Stomach (tissue), 9 donors: ENCODE results near the gene CALCB. TPM values are rescaled to one million over a fixed set of nuclear protein-coding genes. Genes with fewer than 3 reads are reported as not detected.
"Not testable (repeated sequence)": the region's sequence is repeated elsewhere in the genome, so short reads cannot be mapped to it uniquely, and the experiment has no call there.

Experiments used
- DNase-seq, 2 donors: peaks; one replicate each; pipeline versions ENCODE4 v3.0.0 to v3.0.0-alpha.2; 2013 to 2019
- H3K27ac ChIP-seq, 5 donors: fragments of 200-600 bp in 4 of 5; sonication (generic) in 4 of 5; one replicate each; pipeline ENCODE4 v1.5.1; 2013 to 2019; ENCODE audit warnings: mild to moderate bottlenecking in 1 of 5, moderate library complexity in 1 of 5
- H3K27me3 ChIP-seq, 3 donors: fragments of 200-600 bp; sonication (generic); one replicate each; pipeline ENCODE4 v1.5.1; 2017 to 2019; ENCODE audit warnings: mixed run types in 1 of 3
- H3K36me3 ChIP-seq, 4 donors: fragments of 200-600 bp; sonication (generic); 1 replicate in 3 of 4; 2 replicates in 1 of 4; pipeline ENCODE4 v1.5.1; 2016 to 2019
- H3K4me1 ChIP-seq, 4 donors: fragments of 200-600 bp; sonication (generic); one replicate each; pipeline ENCODE4 v1.5.1; 2016 to 2019
- H3K4me3 ChIP-seq, 4 donors: fragments of 200-600 bp; sonication (generic) in 3 of 4; one replicate each; pipeline ENCODE4 v1.5.1; 2016 to 2019; ENCODE audit warnings: mild to moderate bottlenecking in 1 of 4
- H3K9me3 ChIP-seq, 4 donors: fragments of 200-600 bp; sonication (generic); one replicate each; pipeline ENCODE4 v1.5.1; 2016 to 2019
- CTCF ChIP-seq, 7 experiments: fragments of 450-650 bp in 4 of 7; fragments of 200-600 bp in 3 of 7; sonication (generic) in 3 of 7; IDR thresholded peaks; one replicate each; pipeline ENCODE4 v1.5.1; 2016 to 2019; ENCODE audit warnings: antibody characterized with exemption in 7 of 7, control low read depth in 2 of 7, mild to moderate bottlenecking in 1 of 7
- EP300 ChIP-seq: sonication (generic); formaldehyde crosslinking; IDR thresholded peaks from one replicate; pipeline ENCODE4 v1.6.1; 2017; ENCODE audit warnings: antibody characterized with exemption
- POLR2A ChIP-seq, 4 donors: fragments of 450-650 bp; IDR thresholded peaks; one replicate each; pipeline ENCODE4 v1.6.1; 2016; ENCODE audit warnings: antibody characterized with exemption in 4 of 4, control low read depth in 2 of 4, mild to moderate bottlenecking in 1 of 4, moderate library complexity in 1 of 4
- POLR2AphosphoS5 ChIP-seq, 3 donors: sonication (generic); formaldehyde crosslinking; IDR thresholded peaks; one replicate each; pipeline ENCODE4 v1.6.1; 2016; ENCODE audit warnings: antibody characterized with exemption in 3 of 3
- WGBS, 5 donors: extraction: QIAGEN DNeasy Blood & Tissue Kit in 3 of 5; methylation state at CpG; one replicate each; pipeline versions ENCODE4 v1.1.5 to v1.1.7; 2013 to 2018; 5-methylcytosine and 5-hydroxymethylcytosine counted together
- intact Hi-C: fragments of 100-400 bp; cut with DNase I; formaldehyde crosslinking; loops from one replicate; pipeline ENCODE4 v1.15.1; 2023; ENCODE audit warnings: low total_unique reads
- polyA plus RNA-seq, 3 donors: library from polyadenylated mRNA; stranded (reverse); fragments of 200-250 nt; gene quantifications; one replicate each; pipeline ENCODE4 v1.2.3, GENCODE V29; 2013
- total RNA-seq, 5 donors: library from RNA; depleted of rRNA; stranded (reverse); fragments of >200 nt; gene quantifications; one replicate each; pipeline versions ENCODE4 v1.1.0 to v1.2.3, GENCODE V29; 2014 to 2016
- donor health status: healthy with polysubstance abuse.
- donor health status: Bipolar disorder and iron deficiency.
- donor health status: healthy.

The CALCB gene
- total and polyA plus RNA-seq, 8 donors = 0.12 to 0.43 TPM; not detected in 6

- H3K36me3 ChIP-seq = no peaks in the 10 kb centered on the region
- no peaks in the 10 kb centered on the region for H3K27me3 ChIP-seq
- TF ChIP-seq CTCF (IDR thresholded peaks at IDR 0.05) (no peak), POLR2A (IDR thresholded peaks at IDR 0.05) (no peak), POLR2AphosphoS5 (IDR thresholded peaks at IDR 0.05) (no peak), EP300 (no peak)
- peaks cover 0 to 9% (median 0%) of the 10 kb centered on the region in 4 donors for H3K9me3 ChIP-seq
- no peak overlapping the region for H3K27ac ChIP-seq
- H3K4me1 ChIP-seq = no peaks in the 10 kb centered on the region
- H3K4me3 ChIP-seq = no peak overlapping the region
- intact Hi-C loops = no loop called here
- DNase-seq = no peak
Observed at GRCh38 chr11:15028379-15028778, 45.0 kb upstream of the CALCB start.

- H3K9me3 ChIP-seq, intact Hi-C loops, H3K4me3 ChIP-seq, H3K36me3 ChIP-seq, DNase-seq, H3K4me1 ChIP-seq, H3K27ac ChIP-seq: not testable (repeated sequence)
- 67 to 85% (median 76%) methylated on average over 4 of the region's 4 CpGs for WGBS, 5 donors
- H3K27me3 ChIP-seq = peaks cover 0 to 15% (median 12%) of the 10 kb centered on the region in 3 donors
Observed at GRCh38 chr11:15031945-15032344, 41.4 kb upstream of the CALCB start.

- no peak overlapping the region for H3K27ac ChIP-seq
- 65 to 73% (median 71%) methylated on average over 5 of the region's 5 CpGs for WGBS, 5 donors
- H3K9me3 ChIP-seq = peaks cover 0 to 9% (median 0%) of the 10 kb centered on the region in 4 donors
- H3K27me3 ChIP-seq = peaks cover 0 to 15% (median 12%) of the 10 kb centered on the region in 3 donors
- no peak for DNase-seq
- intact Hi-C loops = no loop called here
- H3K36me3 ChIP-seq = no peaks in the 10 kb centered on the region
- no peak overlapping the region for H3K4me3 ChIP-seq
- TF ChIP-seq POLR2A (IDR thresholded peaks at IDR 0.05) (no peak), CTCF (IDR thresholded peaks at IDR 0.05) (no peak), EP300 (no peak), POLR2AphosphoS5 (IDR thresholded peaks at IDR 0.05) (no peak)
- no peaks in the 10 kb centered on the region for H3K4me1 ChIP-seq
Observed at GRCh38 chr11:15034687-15035267, 38.6 kb upstream of the CALCB start.

- intact Hi-C loops = no loop called here
- no peak for TF ChIP-seq EP300
- TF ChIP-seq CTCF (IDR thresholded peaks at IDR 0.05) = no peak
- no peak for TF ChIP-seq POLR2AphosphoS5 (IDR thresholded peaks at IDR 0.05)
- TF ChIP-seq POLR2A (IDR thresholded peaks at IDR 0.05) = no peak
- 36 to 45% (median 41%) methylated on average over 4 to 12 of the region's 12 CpGs for WGBS, 5 donors
- no peak overlapping the region for H3K27ac ChIP-seq
- peaks cover 0 to 15% (median 12%) of the 10 kb centered on the region in 3 donors for H3K27me3 ChIP-seq
- no peak for DNase-seq
- H3K36me3 ChIP-seq = no peaks in the 10 kb centered on the region
- no peaks in the 10 kb centered on the region for H3K4me1 ChIP-seq
- H3K4me3 ChIP-seq = no peak overlapping the region
- peaks cover 0 to 9% (median 0%) of the 10 kb centered on the region in 4 donors for H3K9me3 ChIP-seq
Observed at GRCh38 chr11:15035283-15035682, 38.1 kb upstream of the CALCB start.

- no peak overlapping the region for H3K27ac ChIP-seq
- H3K9me3 ChIP-seq = no peaks in the 10 kb centered on the region
- peaks cover 0 to 15% (median 12%) of the 10 kb centered on the region in 3 donors for H3K27me3 ChIP-seq
- H3K4me3 ChIP-seq = no peak overlapping the region
- no peaks in the 10 kb centered on the region for H3K4me1 ChIP-seq
- DNase-seq = peak in 1 of 2 donors; percentile 5
- H3K36me3 ChIP-seq = no peaks in the 10 kb centered on the region
- TF ChIP-seq POLR2AphosphoS5 (IDR thresholded peaks at IDR 0.05) (no peak), EP300 (no peak), POLR2A (IDR thresholded peaks at IDR 0.05) (no peak), CTCF (IDR thresholded peaks at IDR 0.05) (no peak)
- WGBS, 5 donors = 73 to 96% (median 82%) methylated on average over 2 of the region's 2 CpGs
- intact Hi-C loops = no loop called here
Observed at GRCh38 chr11:15038963-15039362, 34.4 kb upstream of the CALCB start.
